ENCODE results near the gene ABCC9. TPM values are rescaled to one million over a fixed set of nuclear protein-coding genes. Genes with fewer than 3 reads are reported as not detected.

ABCC9 gene
- total RNA-seq, 4 donors from 2014 or later = 12.5 to 41.6 (median 27.3) TPM

DNA sequence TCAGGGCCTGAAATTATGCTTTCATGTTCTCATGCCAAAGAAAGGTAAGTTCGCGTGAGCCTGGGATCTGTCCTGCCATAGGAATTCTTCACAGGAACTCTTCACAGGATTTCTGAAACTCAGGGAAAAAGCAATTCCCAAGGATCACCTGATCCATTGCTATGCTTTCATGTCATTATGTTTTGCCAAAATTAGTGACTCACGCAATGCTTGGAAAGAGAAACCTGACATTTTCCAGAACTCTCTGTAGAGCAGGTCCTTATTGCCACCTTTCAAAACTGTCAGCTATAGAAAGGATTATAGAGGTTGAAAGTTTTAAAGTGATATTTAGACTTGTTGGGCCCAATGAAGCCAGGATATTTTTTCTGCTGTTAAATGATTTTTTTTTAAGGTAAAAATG lies 160.4 kb downstream of the ABCC9 start:
- TF ChIP-seq POLR2A (IDR thresholded peaks at IDR 0.05) = no peak
- TF ChIP-seq CTCF (IDR thresholded peaks at IDR 0.05) = no peak
- TF ChIP-seq EP300 (IDR thresholded peaks at IDR 0.05) = no peak
- no peak overlapping the region for H3K27ac ChIP-seq
- no peaks in the 10 kb centered on the region for H3K4me1 ChIP-seq
- DNase-seq (ENCODE audit: low spot score in 2 of 2) = no peak
- no peaks in the 10 kb centered on the region for H3K36me3 ChIP-seq
- no peaks in the 10 kb centered on the region for H3K9me3 ChIP-seq
- H3K27me3 ChIP-seq = no peaks in the 10 kb centered on the region
- H3K4me3 ChIP-seq = no peak overlapping the region
- 85 to 90% methylated on average over 3 of the region's 3 CpGs for WGBS, 2 donors

- H3K9me3 ChIP-seq = no peaks in the 10 kb centered on the region
- peak overlapping the region in 2 of 4 donors; percentile 74 to 83 for H3K27ac ChIP-seq
- 82 to 91% methylated on average over 3 of the region's 3 CpGs for WGBS, 2 donors
- DNase-seq (ENCODE audit: low spot score in 2 of 2) = no peak
- H3K4me1 ChIP-seq = peaks cover 0 to 23% (median 0%) of the 10 kb centered on the region in 4 donors
- H3K36me3 ChIP-seq = no peaks in the 10 kb centered on the region
- H3K27me3 ChIP-seq = no peaks in the 10 kb centered on the region
- no peak overlapping the region for H3K4me3 ChIP-seq
- TF ChIP-seq POLR2A (IDR thresholded peaks at IDR 0.05) = no peak
- no peak for TF ChIP-seq EP300 (IDR thresholded peaks at IDR 0.05)
- no peak for TF ChIP-seq CTCF (IDR thresholded peaks at IDR 0.05)
Observed at GRCh38 chr12:21776175-21776574, 165.1 kb downstream of the ABCC9 start.

GRCh38 chr12:21775133-21775820 lies 165.9 kb downstream of the ABCC9 start:
- 15 to 19% methylated on average over 14 of the region's 14 CpGs for WGBS, 2 donors
- H3K4me1 ChIP-seq = peaks cover 0 to 23% (median 0%) of the 10 kb centered on the region in 4 donors
- TF ChIP-seq EP300 (IDR thresholded peaks at IDR 0.05) = no peak
- TF ChIP-seq POLR2A (IDR thresholded peaks at IDR 0.05) = no peak
- TF ChIP-seq CTCF (IDR thresholded peaks at IDR 0.05) = no peak

GRCh38 chr12:21774358-21775132 lies 166.7 kb downstream of the ABCC9 start, which contains the start of gene KCNJ8:
Gene KCNJ8 (minus strand): TSS chr12:21774706. CDS start chr12:21773616, 1,090 bp downstream.
- Histone ChIP-seq H3K4me3 (peak within 1 kb of the TSS; percentile 43 to 67 (median 60)), H3K27ac (peak within 1 kb of the TSS; percentile 8 to 83 (median 50)), H3K4me1 (peaks cover 0 to 23% (median 0%) of the 10 kb centered on the region in 4 donors), H3K27me3 (no peaks in the 10 kb centered on the region), H3K36me3 (no peaks in the 10 kb centered on the region), H3K9me3 (no peaks in the 10 kb centered on the region)
- no peak for TF ChIP-seq CTCF (IDR thresholded peaks at IDR 0.05)
- no peak for TF ChIP-seq EP300 (IDR thresholded peaks at IDR 0.05)
- no peak for TF ChIP-seq POLR2A (IDR thresholded peaks at IDR 0.05)
- WGBS, 2 donors = 1% methylated on average over 43 to 47 of the region's 49 CpGs
- peak; percentile 16 to 33 for DNase-seq (ENCODE audit: low spot score in 2 of 2)

More at GRCh38 chr12:21775133-21775820, 165.9 kb downstream of the ABCC9 start:
- Histone ChIP-seq H3K4me3 (peak overlapping the region; percentile 43 to 67 (median 60)), H3K27me3 (no peaks in the 10 kb centered on the region), H3K27ac (peak overlapping the region; percentile 8 to 83 (median 50)), H3K36me3 (no peaks in the 10 kb centered on the region), H3K9me3 (no peaks in the 10 kb centered on the region)
- DNase-seq (ENCODE audit: low spot score in 2 of 2) = no peak

DNA sequence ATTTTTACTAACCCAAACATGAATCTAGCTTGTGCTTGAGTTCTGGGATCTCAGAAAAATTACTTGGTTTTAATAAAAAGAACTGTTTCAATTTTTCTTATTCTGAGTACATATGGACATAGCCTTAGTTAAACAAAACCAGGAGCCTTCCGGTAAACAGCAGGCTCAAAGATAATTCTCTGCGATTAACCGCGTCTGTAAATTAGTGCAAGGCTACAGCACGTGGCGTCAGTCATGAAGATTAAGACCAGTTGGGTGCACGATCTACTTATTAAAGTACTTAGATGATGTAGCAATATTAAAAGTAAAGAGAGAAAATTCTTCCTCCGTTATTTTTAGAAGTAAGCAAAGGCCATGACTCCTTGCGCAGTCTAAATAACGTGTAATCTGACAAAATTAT lies 167.4 kb downstream of the ABCC9 start:
- peak overlapping the region in 2 of 4 donors; percentile 74 to 83 for H3K27ac ChIP-seq
- H3K36me3 ChIP-seq = no peaks in the 10 kb centered on the region
- no peaks in the 10 kb centered on the region for H3K27me3 ChIP-seq
- WGBS, 2 donors = 8 to 11% methylated on average over 10 of the region's 10 CpGs
- peaks cover 0 to 23% (median 0%) of the 10 kb centered on the region in 4 donors for H3K4me1 ChIP-seq
- no peak for DNase-seq (ENCODE audit: low spot score in 2 of 2)
- H3K4me3 ChIP-seq = peak overlapping the region; percentile 43 to 67 (median 60)
- no peaks in the 10 kb centered on the region for H3K9me3 ChIP-seq
- TF ChIP-seq EP300 (IDR thresholded peaks at IDR 0.05) = no peak
- no peak for TF ChIP-seq POLR2A (IDR thresholded peaks at IDR 0.05)
- no peak for TF ChIP-seq CTCF (IDR thresholded peaks at IDR 0.05)
